Measurements from ENCODE around the gene POLR1F.

Gene POLR1F

DNA sequence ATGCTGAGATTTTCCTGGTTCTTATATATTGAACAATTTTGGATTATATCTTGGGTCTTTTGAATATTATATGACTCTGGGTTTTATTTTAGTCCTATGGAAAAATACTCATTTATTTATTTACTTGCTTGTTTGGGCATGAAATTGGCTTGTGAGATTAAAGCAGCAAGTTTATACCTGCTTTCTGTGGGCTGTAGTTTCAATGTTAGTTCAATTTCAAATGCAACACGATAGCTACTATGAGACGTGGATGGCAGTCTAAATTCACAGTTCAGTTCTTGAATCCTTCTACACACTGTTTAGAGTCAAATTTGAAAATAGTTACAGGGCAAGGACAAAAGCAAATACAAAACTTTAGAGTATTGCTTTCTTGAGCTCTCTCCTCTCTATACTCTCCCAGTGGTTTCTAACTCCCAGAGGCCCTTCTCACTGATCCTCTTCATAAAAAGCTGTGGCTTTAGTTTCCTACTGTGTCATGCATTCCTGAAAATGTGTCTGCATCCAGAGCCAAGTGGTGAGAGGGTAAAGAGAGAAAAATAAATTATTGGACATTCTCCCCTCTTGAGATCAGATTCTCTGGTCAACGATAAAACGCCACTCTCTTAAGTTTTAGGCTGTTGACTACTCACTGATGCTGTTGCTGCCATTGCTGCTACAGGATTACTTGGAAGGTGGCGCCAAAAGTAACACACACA is 34.4 kb downstream of the POLR1F start:
- H3K4me3 ChIP-seq (ENCODE audit: low read length), result no peak overlapping the region
- H3K9ac ChIP-seq (ENCODE audit: low read length), result no peak overlapping the region
- no peaks in the 10 kb centered on the region for H3K9me3 ChIP-seq (ENCODE audit: control insufficient read depth, low read length)
- peak; percentile 25 for DNase-seq (ENCODE audit: low read depth)
- no peaks in the 10 kb centered on the region for H3K27me3 ChIP-seq (replicated peaks; ENCODE audit: control insufficient read depth, insufficient read depth, low read length)
- no peaks in the 10 kb centered on the region for H3K4me1 ChIP-seq (ENCODE audit: control insufficient read depth, insufficient read depth, low read length)
- H3K36me3 ChIP-seq (ENCODE audit: control insufficient read depth, insufficient read depth, low read length, severe bottlenecking), result no peaks in the 10 kb centered on the region

DNA sequence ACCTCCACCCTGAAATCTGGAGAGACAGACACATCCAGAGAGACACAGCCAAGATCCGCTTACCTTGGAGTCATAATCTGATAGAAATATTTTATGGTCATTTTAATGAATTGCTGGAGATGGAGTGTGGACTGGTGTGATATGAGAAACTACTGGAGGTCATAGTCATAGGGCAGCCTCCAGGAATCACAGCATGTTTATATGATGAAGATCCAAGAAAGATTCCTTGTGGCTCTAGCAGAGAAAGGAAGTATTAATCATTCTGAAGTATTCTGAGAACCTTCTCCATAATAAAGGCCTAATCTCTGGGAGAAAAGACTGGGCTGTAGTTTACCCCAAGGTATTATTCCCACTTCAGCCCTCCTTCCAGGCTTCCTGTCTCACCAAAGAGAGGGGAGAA is 38.0 kb downstream of the POLR1F start:
- Histone ChIP-seq H3K4me3 (ENCODE audit: low read length) (no peak overlapping the region), H3K27me3 (replicated peaks; ENCODE audit: control insufficient read depth, insufficient read depth, low read length) (no peaks in the 10 kb centered on the region), H3K4me1 (ENCODE audit: control insufficient read depth, insufficient read depth, low read length) (no peaks in the 10 kb centered on the region), H3K9ac (ENCODE audit: low read length) (no peak overlapping the region), H3K36me3 (ENCODE audit: control insufficient read depth, insufficient read depth, low read length, severe bottlenecking) (no peaks in the 10 kb centered on the region), H3K9me3 (ENCODE audit: control insufficient read depth, low read length) (no peaks in the 10 kb centered on the region)
- no peak for DNase-seq (ENCODE audit: low read depth)

DNA sequence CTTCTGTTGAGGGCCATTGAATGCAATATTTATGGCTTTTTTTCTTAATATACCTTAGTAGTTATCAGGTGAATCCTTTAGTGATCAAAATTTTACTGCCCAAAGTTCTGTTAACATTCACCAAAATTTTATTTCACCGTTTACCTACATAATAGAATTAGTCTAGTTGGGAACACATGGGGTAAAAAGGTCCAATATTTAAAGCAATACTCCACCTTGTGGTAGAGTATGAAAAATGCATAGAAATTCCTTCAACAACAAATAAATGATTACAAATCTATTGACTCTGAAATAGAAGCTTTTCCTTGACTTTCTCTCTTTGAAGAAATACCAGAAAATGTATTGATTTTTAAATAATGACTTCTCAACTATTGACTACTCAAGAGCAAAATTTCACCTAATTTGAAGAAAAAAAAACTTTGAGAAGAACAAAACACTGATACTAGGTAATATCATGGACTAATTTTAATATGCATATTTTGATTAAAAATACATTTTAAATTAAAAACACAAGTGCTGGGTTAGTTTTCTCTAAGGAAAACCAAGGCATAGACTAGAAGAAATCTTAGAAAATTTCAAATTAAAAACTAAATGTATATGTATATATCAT is 43.3 kb downstream of the POLR1F start:
- H3K4me1 ChIP-seq (ENCODE audit: control insufficient read depth, insufficient read depth, low read length), result peaks cover 10% of the 10 kb centered on the region
- H3K4me3 ChIP-seq (ENCODE audit: low read length), result no peak overlapping the region
- no peaks in the 10 kb centered on the region for H3K27me3 ChIP-seq (replicated peaks; ENCODE audit: control insufficient read depth, insufficient read depth, low read length)
- DNase-seq (ENCODE audit: low read depth), result peak; percentile 78
- no peak overlapping the region for H3K9ac ChIP-seq (ENCODE audit: low read length)
- H3K36me3 ChIP-seq (ENCODE audit: control insufficient read depth, insufficient read depth, low read length, severe bottlenecking), result no peaks in the 10 kb centered on the region
- no peaks in the 10 kb centered on the region for H3K9me3 ChIP-seq (ENCODE audit: control insufficient read depth, low read length)

DNA sequence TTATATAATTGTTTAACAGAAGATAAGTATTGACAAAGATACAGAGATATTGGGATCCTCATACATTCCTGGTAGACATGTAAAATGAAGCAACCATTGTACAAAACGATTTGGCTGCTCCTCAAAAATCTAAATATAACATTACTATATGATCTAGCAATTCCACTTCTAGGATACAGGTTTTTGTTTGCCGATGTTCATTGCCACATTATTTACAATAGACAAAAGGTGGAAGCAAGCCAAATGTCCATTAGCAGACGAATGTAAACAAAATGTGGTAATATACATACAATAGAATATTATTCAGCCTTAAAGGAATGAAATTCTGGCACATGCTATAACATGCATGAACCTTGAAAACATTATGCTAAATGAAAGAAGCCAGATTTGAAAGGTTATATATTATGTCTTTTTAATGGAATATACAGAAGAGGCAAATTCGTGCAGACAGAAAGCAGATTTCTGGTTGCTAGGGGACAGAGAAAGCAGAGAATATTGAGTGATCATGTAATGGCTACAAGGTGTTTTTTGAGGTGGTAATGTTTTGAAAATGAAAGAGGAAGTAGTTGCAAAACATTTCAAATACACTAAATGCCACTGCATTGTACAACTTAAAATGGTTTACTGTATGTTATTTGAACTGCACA is 44.9 kb downstream of the POLR1F start:
- no peak overlapping the region for H3K4me3 ChIP-seq (ENCODE audit: low read length)
- no peaks in the 10 kb centered on the region for H3K27me3 ChIP-seq (replicated peaks; ENCODE audit: control insufficient read depth, insufficient read depth, low read length)
- H3K4me1 ChIP-seq (ENCODE audit: control insufficient read depth, insufficient read depth, low read length), result peaks cover 10% of the 10 kb centered on the region
- H3K9ac ChIP-seq (ENCODE audit: low read length), result no peak overlapping the region
- H3K9me3 ChIP-seq (ENCODE audit: control insufficient read depth, low read length), result no peaks in the 10 kb centered on the region
- no peaks in the 10 kb centered on the region for H3K36me3 ChIP-seq (ENCODE audit: control insufficient read depth, insufficient read depth, low read length, severe bottlenecking)
- DNase-seq (ENCODE audit: low read depth), result peak; percentile 11

DNA sequence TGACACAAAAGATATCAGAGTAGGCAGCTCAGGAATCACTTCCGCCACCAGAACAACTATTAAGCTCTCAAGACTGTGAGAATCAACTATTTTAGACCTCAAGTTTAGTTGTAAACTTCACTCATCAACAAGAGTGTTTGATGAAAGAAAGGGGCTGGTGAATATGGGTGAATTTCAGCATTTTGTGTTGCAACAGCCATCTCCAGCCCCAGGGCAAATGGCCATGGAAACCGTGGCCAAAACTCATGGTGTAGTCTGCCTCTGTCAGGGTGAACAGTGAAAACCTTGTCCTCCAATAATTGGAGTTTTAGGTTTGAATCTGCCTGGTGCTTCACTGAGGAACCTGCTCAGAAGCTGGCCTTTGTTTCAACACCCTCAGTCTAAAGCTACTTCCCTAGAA is 60.0 kb downstream of the POLR1F start:
- H3K4me1 ChIP-seq (ENCODE audit: control insufficient read depth, insufficient read depth, low read length), result peaks cover 4% of the 10 kb centered on the region
- no peak overlapping the region for H3K9ac ChIP-seq (ENCODE audit: low read length)
- no peaks in the 10 kb centered on the region for H3K36me3 ChIP-seq (ENCODE audit: control insufficient read depth, insufficient read depth, low read length, severe bottlenecking)
- H3K4me3 ChIP-seq (ENCODE audit: low read length), result no peak overlapping the region
- H3K27me3 ChIP-seq (replicated peaks; ENCODE audit: control insufficient read depth, insufficient read depth, low read length), result no peaks in the 10 kb centered on the region
- no peak for DNase-seq (ENCODE audit: low read depth)
- H3K9me3 ChIP-seq (ENCODE audit: control insufficient read depth, low read length), result peaks cover 26% of the 10 kb centered on the region
